IPS-18c (cell line): Measurements from ENCODE around the gene ZFYVE19.

Experiments used
- H3K4me3 ChIP-seq: 2 replicates; pipeline ENCODE4 v1.7.0; 2013; ENCODE audit warnings: low read depth, mild to moderate bottlenecking, low read length, moderate library complexity; ENCODE audit not compliant: insufficient read depth
- H3K9me3 ChIP-seq: one replicate; pipeline ENCODE4 v1.6.1; 2013; ENCODE audit warnings: mild to moderate bottlenecking, low read length, moderate library complexity; ENCODE audit not compliant: control insufficient read depth, insufficient read depth

The ZFYVE19 gene, protein sequence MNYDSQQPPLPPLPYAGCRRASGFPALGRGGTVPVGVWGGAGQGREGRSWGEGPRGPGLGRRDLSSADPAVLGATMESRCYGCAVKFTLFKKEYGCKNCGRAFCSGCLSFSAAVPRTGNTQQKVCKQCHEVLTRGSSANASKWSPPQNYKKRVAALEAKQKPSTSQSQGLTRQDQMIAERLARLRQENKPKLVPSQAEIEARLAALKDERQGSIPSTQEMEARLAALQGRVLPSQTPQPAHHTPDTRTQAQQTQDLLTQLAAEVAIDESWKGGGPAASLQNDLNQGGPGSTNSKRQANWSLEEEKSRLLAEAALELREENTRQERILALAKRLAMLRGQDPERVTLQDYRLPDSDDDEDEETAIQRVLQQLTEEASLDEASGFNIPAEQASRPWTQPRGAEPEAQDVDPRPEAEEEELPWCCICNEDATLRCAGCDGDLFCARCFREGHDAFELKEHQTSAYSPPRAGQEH

GRCh38 chr15:40807028-40807887 is at the start of gene ZFYVE19, which contains the start of gene DNAJC17:
ZFYVE19 (plus strand) TSS chr15:40807089; CDS start chr15:40807590, 501 bp downstream.
DNAJC17 (minus strand) TSS chr15:40807473; CDS start chr15:40807446, 27 bp downstream.
- Histone ChIP-seq H3K4me3 (peak within 1 kb of the TSS; percentile 86), H3K9me3 (no peaks in the 10 kb centered on the region)

GRCh38 chr15:40759961-40760360 is 46.9 kb upstream of the ZFYVE19 start:
- H3K4me3 ChIP-seq: no peak overlapping the region
- H3K9me3 ChIP-seq: no peaks in the 10 kb centered on the region

DNA sequence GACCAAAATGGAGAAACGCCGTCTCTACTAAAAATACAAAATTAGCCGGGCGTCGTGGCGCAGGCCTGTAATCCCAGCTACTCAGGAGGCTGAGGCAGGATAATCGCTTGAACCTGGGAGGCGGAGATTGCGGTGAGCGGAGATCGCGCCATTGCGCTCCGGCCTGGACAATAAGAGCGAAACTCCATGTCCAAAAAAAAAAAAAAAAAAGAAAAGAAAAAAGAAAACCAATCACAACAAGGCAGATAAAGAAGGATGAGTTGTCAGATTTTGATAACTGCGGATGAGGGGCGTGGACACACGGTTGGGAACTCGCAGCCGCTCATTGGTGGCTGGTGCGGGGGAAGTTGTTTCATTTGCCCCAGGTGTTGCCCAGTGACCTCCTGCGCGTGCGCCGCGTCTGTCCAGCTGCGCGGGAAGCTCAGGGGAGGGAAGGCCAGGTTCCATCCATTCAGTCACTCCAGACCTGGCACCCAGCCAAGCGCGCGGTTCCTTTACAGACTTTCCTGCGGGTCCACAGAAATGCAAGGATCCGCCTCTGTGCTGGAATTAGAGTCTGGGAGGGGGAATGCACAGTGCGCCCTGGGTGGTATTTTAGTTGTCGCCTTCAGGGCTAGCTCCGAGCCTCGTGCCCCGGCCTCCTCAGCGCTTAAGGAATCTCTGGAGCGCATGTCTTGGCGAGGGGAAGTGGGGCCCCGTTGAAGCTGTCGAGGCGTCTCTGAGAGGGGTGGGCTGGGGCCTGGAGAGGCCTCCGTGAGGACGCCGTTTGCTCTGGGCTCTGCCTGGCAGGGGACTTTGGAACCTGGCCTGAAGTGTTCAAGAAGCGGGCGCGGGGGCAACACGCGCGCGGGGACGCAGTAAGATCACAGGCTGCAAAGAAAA is 43.7 kb upstream of the ZFYVE19 start:
- peak overlapping the region; percentile 81 for H3K4me3 ChIP-seq
- H3K9me3 ChIP-seq: no peaks in the 10 kb centered on the region

DNA sequence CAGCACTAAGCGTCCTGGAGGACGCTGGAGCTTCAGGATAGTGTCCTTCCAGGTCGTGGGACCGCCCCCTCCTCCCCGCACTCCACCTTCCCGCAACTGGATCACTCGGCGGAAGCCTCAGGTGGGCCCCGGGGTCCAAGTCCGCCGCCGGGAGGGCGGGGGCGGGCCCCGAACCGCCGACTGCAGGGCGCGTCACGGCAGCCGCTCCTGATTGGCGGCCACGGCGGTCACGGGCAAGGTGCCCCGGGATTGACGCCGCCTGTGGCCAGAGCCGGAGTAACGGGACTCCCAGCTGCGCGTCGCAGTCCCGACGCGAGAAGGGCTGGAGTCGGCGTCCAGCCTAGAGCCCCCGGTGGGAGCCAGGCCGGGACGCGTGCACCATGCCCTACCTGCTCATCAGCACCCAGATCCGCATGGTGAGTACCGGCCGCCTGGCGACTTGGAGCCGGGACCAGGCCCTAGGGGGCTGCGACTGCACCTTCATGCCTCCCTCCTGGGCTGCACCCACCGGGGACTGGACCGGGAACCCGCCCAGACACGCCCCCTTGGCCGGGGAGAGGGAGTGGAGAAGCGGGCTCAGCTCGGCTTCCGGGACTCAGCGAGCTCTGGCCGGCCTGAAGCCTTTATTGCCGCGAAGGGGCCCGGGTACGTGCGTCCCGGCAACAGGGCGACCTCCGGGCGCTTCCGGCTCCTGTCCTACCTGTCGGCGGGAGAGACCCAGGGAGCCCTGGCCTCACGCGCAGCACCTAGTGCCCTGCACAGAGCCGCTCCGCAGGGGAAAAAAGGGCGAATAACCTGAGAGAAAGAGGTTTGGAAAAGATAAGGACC is 42.9 kb upstream of the ZFYVE19 start, which contains the start of gene GCHFR:
Gene GCHFR (plus strand): TSS at position 268 of the 828 bp plus-strand sequence. CDS start 113 bp downstream, at position 381.
- H3K9me3 ChIP-seq: no peaks in the 10 kb centered on the region
- peak within 1 kb of the TSS; percentile 81 for H3K4me3 ChIP-seq

DNA sequence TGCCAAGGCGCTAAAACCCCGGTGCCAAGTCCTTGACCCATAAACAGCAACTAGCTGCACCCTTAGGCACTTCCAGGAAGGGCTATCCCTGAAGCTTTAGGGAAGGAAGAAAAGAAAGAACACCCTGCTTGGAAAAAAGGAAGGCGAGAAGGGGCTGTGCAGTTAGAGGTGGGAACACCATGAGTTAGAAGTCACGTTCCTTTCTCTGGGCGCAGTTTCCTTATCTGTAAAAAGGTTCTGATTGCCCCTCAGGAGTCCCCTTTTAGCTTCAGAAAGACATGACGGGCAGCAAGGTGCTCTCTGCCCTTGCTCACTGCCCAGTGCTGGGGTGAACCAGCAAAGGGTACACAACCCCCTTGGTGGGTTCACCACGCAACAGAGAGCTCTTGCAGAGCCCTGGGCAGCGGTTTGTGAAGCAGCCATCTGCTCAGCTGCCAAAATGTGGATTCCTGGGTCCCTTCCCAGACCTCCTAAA is 42.2 kb upstream of the ZFYVE19 start:
- H3K4me3 ChIP-seq: peak overlapping the region; percentile 81
- no peaks in the 10 kb centered on the region for H3K9me3 ChIP-seq

DNA sequence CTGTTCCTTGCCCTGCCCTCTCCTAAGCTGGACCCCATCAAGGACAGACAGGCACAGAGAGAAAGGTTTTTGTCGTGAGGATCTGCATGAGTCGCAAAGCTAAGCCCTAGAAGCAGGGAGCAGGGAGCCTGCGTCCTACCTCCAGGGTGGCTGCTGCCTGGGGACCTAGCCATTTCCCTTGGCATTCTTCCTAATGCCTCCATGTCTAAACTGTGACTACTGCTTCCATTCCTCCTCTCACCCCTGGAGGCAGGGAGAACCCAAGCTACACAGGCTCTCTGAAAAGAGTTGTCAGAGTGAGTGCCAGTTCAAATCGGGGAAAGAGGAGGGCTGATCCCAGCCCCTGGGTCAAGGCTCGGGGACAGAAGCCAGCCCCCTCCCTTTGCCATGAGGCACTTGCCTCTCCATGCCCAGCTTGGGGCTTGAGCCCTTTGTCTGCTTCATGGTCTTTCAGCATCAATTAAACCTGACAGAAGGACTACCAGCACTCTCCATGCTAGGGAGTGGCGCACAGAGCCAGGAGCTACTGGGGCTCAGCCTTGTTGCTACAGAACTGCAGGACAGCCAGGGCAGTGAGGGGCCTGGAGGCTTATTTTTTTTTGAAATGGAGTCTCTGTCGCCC is 40.6 kb upstream of the ZFYVE19 start:
- Histone ChIP-seq H3K9me3 (no peaks in the 10 kb centered on the region), H3K4me3 (no peak overlapping the region)

DNA sequence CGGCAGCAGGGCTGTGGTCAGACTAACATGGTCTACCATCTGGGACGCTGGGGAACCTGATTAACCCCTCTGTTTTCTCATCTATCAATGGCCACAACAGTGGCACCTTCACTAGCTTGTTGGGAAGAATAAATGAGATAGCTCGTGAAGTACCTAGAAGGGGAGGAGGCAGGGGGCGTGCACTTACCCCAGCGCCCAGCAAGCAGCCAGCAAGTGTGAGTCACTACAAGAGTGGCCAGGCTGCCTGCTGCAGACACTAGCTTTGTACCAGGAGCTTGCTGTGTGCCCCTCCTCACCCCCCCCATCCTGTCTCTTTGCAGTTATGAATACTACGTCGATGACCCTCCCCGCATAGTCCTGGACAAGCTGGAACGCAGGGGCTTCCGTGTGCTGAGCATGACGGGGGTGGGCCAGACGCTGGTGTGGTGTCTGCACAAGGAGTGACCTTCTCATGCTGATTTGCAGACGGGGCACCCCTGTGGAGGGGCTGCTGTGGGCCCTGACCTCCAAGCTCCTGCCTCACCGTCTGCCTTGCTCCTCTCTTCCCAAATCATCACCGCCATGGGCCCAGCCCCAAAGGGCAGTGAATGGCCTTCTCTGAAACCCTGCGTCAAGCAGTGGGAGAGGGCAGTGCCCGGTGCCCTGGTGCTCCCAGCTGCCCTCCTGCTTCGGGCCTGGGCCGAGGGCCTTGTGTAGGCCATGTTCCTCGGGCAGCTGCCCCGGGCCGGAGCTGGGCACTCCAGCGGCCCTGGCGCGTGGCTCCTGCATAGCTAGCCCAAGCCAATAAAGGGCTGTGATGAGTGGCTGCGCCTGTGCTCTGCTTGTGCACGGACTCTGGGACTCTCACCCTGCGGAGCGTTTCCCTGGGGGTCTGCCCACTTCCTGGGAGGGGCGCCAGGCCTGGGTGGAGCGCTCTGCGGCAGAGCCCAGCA is 39.7 kb upstream of the ZFYVE19 start:
- Histone ChIP-seq H3K4me3 (no peak overlapping the region), H3K9me3 (no peaks in the 10 kb centered on the region)

- Histone ChIP-seq H3K9me3 (no peaks in the 10 kb centered on the region), H3K4me3 (no peak overlapping the region)
Measured at GRCh38 chr15:40767838-40768500, 38.9 kb upstream of the ZFYVE19 start.

- no peak overlapping the region for H3K4me3 ChIP-seq
Measured at GRCh38 chr15:40768521-40769273, 38.2 kb upstream of the ZFYVE19 start.

GRCh38 chr15:40769274-40770146 is 37.4 kb upstream of the ZFYVE19 start, which contains the start of gene C15orf62:
C15orf62 (plus strand) TSS chr15:40769980; CDS start chr15:40770496, 516 bp downstream.
- Histone ChIP-seq H3K9me3 (no peaks in the 10 kb centered on the region), H3K4me3 (no peak within 1 kb of the TSS)

More at GRCh38 chr15:40768521-40769273, 38.2 kb upstream of the ZFYVE19 start:
- H3K9me3 ChIP-seq: no peaks in the 10 kb centered on the region

GRCh38 chr15:40770147-40770721 is 36.7 kb upstream of the ZFYVE19 start:
- Histone ChIP-seq H3K4me3 (no peak overlapping the region), H3K9me3 (no peaks in the 10 kb centered on the region)

DNA sequence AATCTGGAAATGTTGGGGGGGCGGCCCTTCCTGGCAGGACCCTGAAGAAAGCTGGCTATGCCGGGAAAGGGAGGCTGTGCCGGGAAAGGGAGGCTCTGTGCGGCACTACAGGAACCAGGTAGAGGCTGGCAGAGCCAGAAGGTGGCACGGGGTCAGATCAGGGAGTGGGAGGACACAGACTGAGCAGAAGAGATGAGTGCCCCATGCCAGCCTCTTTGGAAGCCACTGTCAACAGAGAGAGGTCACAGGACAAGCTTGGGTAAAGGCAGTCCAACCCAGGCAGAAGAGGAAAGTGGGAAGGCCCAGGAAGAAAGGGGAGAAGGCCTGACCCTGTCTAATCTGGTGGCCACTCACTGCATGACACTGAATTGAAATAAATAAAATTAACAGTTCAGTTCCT is 35.6 kb upstream of the ZFYVE19 start:
- no peak overlapping the region for H3K4me3 ChIP-seq
- H3K9me3 ChIP-seq: no peaks in the 10 kb centered on the region
